ENCODE results near the gene PLCB1.
A peak's percentile ranks its signal among the peaks of the same experiment; 100 is the strongest.

PLCB1 gene

DNA sequence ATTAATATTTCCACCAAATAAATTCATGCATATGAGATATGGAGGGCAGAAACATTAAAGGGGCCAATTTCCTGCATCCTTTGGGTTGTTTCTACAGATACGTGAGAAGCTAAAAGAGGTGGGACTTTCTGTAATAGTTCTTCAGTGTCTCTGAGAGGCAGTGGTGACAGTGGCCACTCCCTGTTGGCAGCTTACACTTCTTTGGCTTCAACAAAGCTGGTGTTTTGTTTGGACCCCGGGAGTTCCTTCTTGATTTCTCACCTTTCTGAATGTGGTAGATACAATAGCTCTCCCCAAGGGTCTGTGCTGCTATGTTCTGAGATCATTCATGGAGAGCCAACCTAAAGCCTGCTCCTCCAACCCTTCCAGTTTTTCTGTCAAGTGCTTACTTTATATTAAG is 7.8 kb downstream of the PLCB1 start:
- TF ChIP-seq EZH2 (IDR thresholded peaks at IDR 0.05; ENCODE audit: borderline replicate concordance, low read depth, low read length, severe bottlenecking): no peak
- TF ChIP-seq, protein P1, sequence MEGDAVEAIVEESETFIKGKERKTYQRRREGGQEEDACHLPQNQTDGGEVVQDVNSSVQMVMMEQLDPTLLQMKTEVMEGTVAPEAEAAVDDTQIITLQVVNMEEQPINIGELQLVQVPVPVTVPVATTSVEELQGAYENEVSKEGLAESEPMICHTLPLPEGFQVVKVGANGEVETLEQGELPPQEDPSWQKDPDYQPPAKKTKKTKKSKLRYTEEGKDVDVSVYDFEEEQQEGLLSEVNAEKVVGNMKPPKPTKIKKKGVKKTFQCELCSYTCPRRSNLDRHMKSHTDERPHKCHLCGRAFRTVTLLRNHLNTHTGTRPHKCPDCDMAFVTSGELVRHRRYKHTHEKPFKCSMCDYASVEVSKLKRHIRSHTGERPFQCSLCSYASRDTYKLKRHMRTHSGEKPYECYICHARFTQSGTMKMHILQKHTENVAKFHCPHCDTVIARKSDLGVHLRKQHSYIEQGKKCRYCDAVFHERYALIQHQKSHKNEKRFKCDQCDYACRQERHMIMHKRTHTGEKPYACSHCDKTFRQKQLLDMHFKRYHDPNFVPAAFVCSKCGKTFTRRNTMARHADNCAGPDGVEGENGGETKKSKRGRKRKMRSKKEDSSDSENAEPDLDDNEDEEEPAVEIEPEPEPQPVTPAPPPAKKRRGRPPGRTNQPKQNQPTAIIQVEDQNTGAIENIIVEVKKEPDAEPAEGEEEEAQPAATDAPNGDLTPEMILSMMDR (IDR thresholded peaks at IDR 0.05; ENCODE audit: borderline replicate concordance, extremely low read depth, low read length, poor library complexity, severe bottlenecking): no peak
- Histone ChIP-seq H3K27me3 (ENCODE audit: insufficient read depth, low read length, poor library complexity) (no peaks in the 10 kb centered on the region), H2AFZ (ENCODE audit: low read depth, low read length) (no peak overlapping the region), H3K27ac (ENCODE audit: low read length) (peak overlapping the region; percentile 35), H3K9me3 (ENCODE audit: insufficient read depth, low read length, severe bottlenecking) (no peaks in the 10 kb centered on the region), H3K79me2 (ENCODE audit: insufficient read depth, low read length) (peaks cover 98% of the 10 kb centered on the region), H3K4me2 (ENCODE audit: insufficient read depth, low read length) (no peak overlapping the region), H3K4me1 (ENCODE audit: insufficient read depth, low read length) (peaks cover 75% of the 10 kb centered on the region), H3K36me3 (ENCODE audit: insufficient read depth, low read length) (peaks cover 20% of the 10 kb centered on the region; the same call in 1 of the 2 replicates), H3K4me3 (ENCODE audit: low read depth in 1 of 2, low read length in 2 of 2) (no peak overlapping the region), H3K9ac (ENCODE audit: low read depth, low read length) (no peak overlapping the region), H4K20me1 (ENCODE audit: insufficient read depth, low read length) (no peaks in the 10 kb centered on the region)
- ATAC-seq (ENCODE audit: insufficient read depth, low read depth) (no peak), DNase-seq (no peak)

DNA sequence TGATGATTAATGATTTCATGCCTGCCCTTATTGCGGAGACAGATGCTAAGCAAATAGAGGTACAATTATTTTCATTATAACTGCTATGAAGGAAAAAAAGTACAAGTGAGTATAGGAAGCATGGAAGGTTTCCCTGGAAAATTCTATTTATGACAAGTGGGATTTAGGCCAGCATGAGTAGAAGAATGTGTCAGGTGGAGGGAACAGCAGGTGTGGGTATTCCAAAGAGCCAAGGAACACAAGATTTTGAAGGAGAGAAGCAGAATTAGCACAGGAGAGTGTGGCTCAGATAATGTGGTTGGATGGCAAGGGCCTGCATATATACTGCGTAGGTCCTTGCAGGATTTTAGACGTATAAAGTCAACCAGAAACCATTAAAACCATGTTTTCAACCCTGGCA is 11.4 kb downstream of the PLCB1 start:
- Histone ChIP-seq H3K79me2 (ENCODE audit: insufficient read depth, low read length) (peaks cover 99% of the 10 kb centered on the region), H3K27ac (ENCODE audit: low read length) (peak overlapping the region; percentile 91), H3K27me3 (ENCODE audit: insufficient read depth, low read length, poor library complexity) (no peaks in the 10 kb centered on the region), H3K4me2 (ENCODE audit: insufficient read depth, low read length) (0 out of 2 replicates have a peak overlapping the region, but pooled peaks have one; percentile 57), H2AFZ (ENCODE audit: low read depth, low read length) (no peak overlapping the region), H3K36me3 (ENCODE audit: insufficient read depth, low read length) (peaks cover 9% of the 10 kb centered on the region; the same call in 1 of the 2 replicates), H3K9ac (ENCODE audit: low read depth, low read length) (peak overlapping the region; percentile 52; the same call in 1 of the 2 replicates), H3K4me3 (ENCODE audit: low read depth in 1 of 2, low read length in 2 of 2) (no peak overlapping the region), H4K20me1 (ENCODE audit: insufficient read depth, low read length) (no peaks in the 10 kb centered on the region), H3K4me1 (ENCODE audit: insufficient read depth, low read length) (peaks cover 79% of the 10 kb centered on the region), H3K9me3 (ENCODE audit: insufficient read depth, low read length, severe bottlenecking) (no peaks in the 10 kb centered on the region)
- no peak for DNase-seq
- no peak for ATAC-seq (ENCODE audit: insufficient read depth, low read depth)
- TF ChIP-seq, protein P1 (IDR thresholded peaks at IDR 0.05; ENCODE audit: borderline replicate concordance, extremely low read depth, low read length, poor library complexity, severe bottlenecking): no peak
- no peak for TF ChIP-seq EZH2 (IDR thresholded peaks at IDR 0.05; ENCODE audit: borderline replicate concordance, low read depth, low read length, severe bottlenecking)

DNA sequence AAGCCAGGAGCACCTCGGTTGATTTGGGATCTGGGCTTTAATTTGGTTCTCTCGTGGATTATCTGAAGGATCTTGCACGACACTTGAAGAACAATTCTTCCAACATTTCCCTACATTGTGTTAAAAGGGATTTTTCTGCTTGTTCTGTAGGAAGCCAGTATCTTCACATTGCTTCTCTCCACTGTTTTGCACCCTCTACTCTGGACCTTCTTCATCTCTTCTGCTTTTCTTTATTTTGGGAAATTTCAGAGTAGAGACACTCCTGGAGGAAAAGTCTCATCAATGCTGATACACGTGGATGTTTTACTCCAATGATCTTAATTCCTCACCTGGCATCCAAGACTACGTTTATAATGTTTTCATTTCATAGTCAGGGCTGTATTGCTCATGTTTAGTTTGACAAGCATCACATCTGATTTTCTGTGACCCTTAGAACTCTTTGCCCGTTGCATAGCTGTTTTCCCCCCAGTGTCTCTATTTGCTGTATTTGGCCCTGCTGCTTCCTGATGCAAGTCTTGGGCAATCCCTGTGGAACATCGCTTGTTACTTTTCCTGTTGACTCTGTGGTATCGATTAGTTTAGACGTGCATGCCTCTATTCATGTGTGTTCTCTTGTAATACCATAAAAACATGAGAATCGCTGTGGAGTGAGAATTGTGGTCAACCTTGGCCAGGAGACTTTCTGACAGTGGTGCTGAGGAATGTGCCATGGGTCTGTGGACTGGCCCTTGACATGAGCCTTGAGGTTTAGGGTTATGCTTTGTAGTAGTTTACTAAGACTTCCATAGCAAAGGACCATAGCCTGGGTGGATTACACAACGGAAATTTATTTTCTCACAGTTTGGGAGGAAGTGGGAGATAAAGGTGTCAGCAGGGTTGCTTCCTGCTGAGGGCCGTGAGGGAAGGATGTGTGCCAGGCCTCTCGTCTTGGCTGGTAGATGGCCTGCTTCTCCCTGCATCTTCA is 12.5 kb downstream of the PLCB1 start:
- ATAC-seq (ENCODE audit: insufficient read depth, low read depth): peak; percentile 93
- peak overlapping the region in 1 of 2 experiments; percentile 25; a peak in 2 of 4 replicates for H3K4me3 ChIP-seq (ENCODE audit: low read depth in 1 of 2, low read length in 2 of 2)

More for the DNA sequence above, 12.5 kb downstream of the PLCB1 start:
- TF ChIP-seq, protein P1 (IDR thresholded peaks at IDR 0.05; ENCODE audit: borderline replicate concordance, extremely low read depth, low read length, poor library complexity, severe bottlenecking): peak; percentile 2
- no peak for TF ChIP-seq EZH2 (IDR thresholded peaks at IDR 0.05; ENCODE audit: borderline replicate concordance, low read depth, low read length, severe bottlenecking)
- Histone ChIP-seq H3K27ac (ENCODE audit: low read length) (peak overlapping the region; percentile 91), H3K79me2 (ENCODE audit: insufficient read depth, low read length) (peaks cover 99% of the 10 kb centered on the region), H3K36me3 (ENCODE audit: insufficient read depth, low read length) (peaks cover 9% of the 10 kb centered on the region; the same call in 1 of the 2 replicates), H3K9me3 (ENCODE audit: insufficient read depth, low read length, severe bottlenecking) (no peaks in the 10 kb centered on the region), H4K20me1 (ENCODE audit: insufficient read depth, low read length) (no peaks in the 10 kb centered on the region), H3K4me2 (ENCODE audit: insufficient read depth, low read length) (peak overlapping the region; percentile 57), H3K27me3 (ENCODE audit: insufficient read depth, low read length, poor library complexity) (no peaks in the 10 kb centered on the region), H3K4me1 (ENCODE audit: insufficient read depth, low read length) (peaks cover 73% of the 10 kb centered on the region), H3K9ac (ENCODE audit: low read depth, low read length) (peak overlapping the region; percentile 52), H2AFZ (ENCODE audit: low read depth, low read length) (peak overlapping the region; percentile 27)
- peak; percentile 81 for DNase-seq
